Karpas-422 (cell line): Measurements from ENCODE around the gene TAS1R3. TPM values are rescaled to one million over a fixed set of nuclear protein-coding genes. Genes with fewer than 3 reads are reported as not detected.

Experiments
- DNase-seq: peaks from one replicate; pipeline ENCODE4 v3.0.0-alpha.2; 2015
- H2AFZ ChIP-seq: fragments of 200-600 bp; sonication (generic); 2 replicates; pipeline ENCODE4 v1.6.1; 2014; ENCODE audit warnings: antibody characterized with exemption, low read length, mixed read lengths
- H3K27ac ChIP-seq: fragments of 200-600 bp; sonication (generic); 2 replicates; pipeline ENCODE4 v1.5.1; 2014; ENCODE audit warnings: mild to moderate bottlenecking, low read length, moderate library complexity
- H3K27me3 ChIP-seq: fragments of 200-600 bp; sonication (generic); 2 replicates; pipeline ENCODE4 v1.6.1; 2014; ENCODE audit warnings: low read length, mixed read lengths
- H3K36me3 ChIP-seq: fragments of 200-600 bp; sonication (generic); 2 replicates; pipeline ENCODE4 v1.6.1; 2014; ENCODE audit warnings: low read length, mixed read lengths; ENCODE audit not compliant: insufficient read depth
- H3K4me1 ChIP-seq: fragments of 200-600 bp; sonication (generic); 2 replicates; pipeline ENCODE4 v1.6.1; 2014; ENCODE audit warnings: mild to moderate bottlenecking, low read length, mixed read lengths
- H3K4me2 ChIP-seq: fragments of 200-600 bp; sonication (generic); 2 replicates; pipeline ENCODE4 v1.6.1; 2014; ENCODE audit warnings: low read length, low read depth, mild to moderate bottlenecking; ENCODE audit not compliant: poor library complexity, severe bottlenecking
- H3K4me3 ChIP-seq: fragments of 200-600 bp; sonication (generic); 2 replicates; pipeline ENCODE4 v1.5.1; 2014; ENCODE audit warnings: mild to moderate bottlenecking, antibody characterized with exemption, low read length, mixed read lengths
- H3K79me2 ChIP-seq: fragments of 200-600 bp; sonication (generic); 2 replicates; pipeline ENCODE4 v1.6.1; 2014; ENCODE audit warnings: mild to moderate bottlenecking, low read length, mixed read lengths
- H3K9ac ChIP-seq: fragments of 200-600 bp; sonication (generic); 2 replicates; pipeline ENCODE4 v1.6.0; 2014; ENCODE audit warnings: low read length
- H3K9me2 ChIP-seq: fragments of 200-600 bp; sonication (generic), shearing (Covaris generic); replicated peaks from 2 replicates; pipeline ENCODE4 v1.6.0; 2014; ENCODE audit warnings: mild to moderate bottlenecking, low read length, moderate library complexity; ENCODE audit not compliant: insufficient read depth
- H3K9me3 ChIP-seq: fragments of 300-700, 200-600 bp; sonication (generic); 2 replicates; pipeline ENCODE4 v1.6.1; 2014; ENCODE audit warnings: low read length, mixed read lengths
- H4K20me1 ChIP-seq: fragments of 200-600 bp; sonication (generic); 2 replicates; pipeline ENCODE4 v1.6.1; 2014; ENCODE audit warnings: mild to moderate bottlenecking, antibody characterized with exemption, low read length, low read depth; ENCODE audit not compliant: insufficient read depth
- total RNA-seq: library from RNA; depleted of rRNA; stranded (reverse); fragments of >200 nt; shearing (Covaris generic); gene quantifications from 2 replicates; pipeline ENCODE4 v1.2.3, GENCODE V29; 2014; ENCODE audit warnings: low replicate concordance

The TAS1R3 gene
- total RNA-seq, 1 experiment from 2014 or later, result 49.2 TPM

DNA sequence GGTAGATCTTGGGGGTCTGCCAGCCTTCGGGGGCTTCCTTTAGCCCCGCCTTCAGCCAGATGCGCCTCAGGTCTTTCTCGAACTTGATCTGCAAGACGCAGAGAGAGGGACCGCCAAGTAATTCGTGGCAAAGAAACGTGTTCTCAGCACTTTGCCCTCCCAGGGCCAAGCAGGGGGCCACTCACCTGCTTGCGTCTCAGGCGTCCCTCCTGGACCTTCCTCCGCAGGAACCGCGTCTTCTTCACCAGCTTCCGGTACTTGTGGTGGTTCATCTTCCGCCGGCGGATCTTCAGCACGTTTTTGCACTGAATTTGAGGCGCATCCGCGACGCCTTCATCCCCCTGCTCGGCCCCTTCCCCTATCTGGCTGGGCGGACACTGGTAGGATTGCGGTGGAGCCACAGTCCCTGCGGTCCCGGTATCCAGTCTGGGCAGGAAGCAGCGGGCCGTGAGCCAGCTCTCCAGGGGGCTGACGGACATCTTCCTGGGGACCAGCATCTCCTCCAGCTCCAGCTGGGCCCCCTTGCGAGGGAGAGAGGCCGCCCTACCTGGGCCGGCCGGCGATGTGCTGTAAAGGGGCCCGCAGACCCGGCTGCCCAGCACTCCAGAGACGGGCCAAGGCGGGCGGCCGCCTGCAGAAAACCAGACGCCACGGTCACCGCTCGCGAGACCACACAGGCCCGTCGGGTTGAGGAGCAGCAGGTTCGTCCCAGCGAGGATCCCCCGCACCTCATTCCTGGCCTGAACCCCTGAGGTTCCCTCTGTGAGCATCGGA lies 42.9 kb downstream of the TAS1R3 start:
- Histone ChIP-seq H3K4me3 (peak overlapping the region; percentile 95), H3K36me3 (0 out of 2 replicates have a peak, but pooled peaks cover 6% of the 10 kb centered on the region), H3K79me2 (peaks cover 29% of the 10 kb centered on the region), H3K4me2 (peak overlapping the region; percentile 87), H3K9ac (peak overlapping the region; percentile 92), H3K27ac (no peak overlapping the region; the same call in 1 of the 2 replicates), H3K27me3 (no peaks in the 10 kb centered on the region), H3K4me1 (peaks cover 35% of the 10 kb centered on the region), H3K9me2 (no peaks in the 10 kb centered on the region), H3K9me3 (no peaks in the 10 kb centered on the region), H4K20me1 (0 out of 2 replicates have a peak, but pooled peaks cover 6% of the 10 kb centered on the region), H2AFZ (no peak overlapping the region)
- DNase-seq, result no peak

DNA sequence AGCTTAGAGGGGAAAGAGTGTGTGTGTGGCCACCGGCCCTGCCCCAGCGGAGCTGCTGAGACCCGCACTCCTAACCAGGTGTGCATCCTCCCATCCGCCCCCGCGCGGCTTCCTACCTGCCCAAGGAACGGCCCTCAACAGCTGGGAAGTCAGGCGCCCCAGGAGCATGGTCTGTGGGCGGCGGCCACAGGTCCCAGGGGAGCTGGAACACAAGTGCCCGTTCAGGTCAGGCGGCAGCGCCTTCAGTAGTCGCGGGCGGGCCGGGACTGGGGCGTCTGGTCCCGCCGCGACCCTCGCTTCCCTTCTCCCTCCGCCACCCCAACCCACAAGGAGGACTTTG lies 43.5 kb downstream of the TAS1R3 start:
- H3K9ac ChIP-seq, result peak overlapping the region; percentile 92
- peaks cover 35% of the 10 kb centered on the region for H3K4me1 ChIP-seq
- H3K9me2 ChIP-seq, result no peaks in the 10 kb centered on the region
- H3K27ac ChIP-seq, result peak overlapping the region; percentile 65
- H3K79me2 ChIP-seq, result peaks cover 29% of the 10 kb centered on the region
- H2AFZ ChIP-seq, result no peak overlapping the region
- no peak for DNase-seq
- H3K9me3 ChIP-seq, result no peaks in the 10 kb centered on the region
- 0 out of 2 replicates have a peak, but pooled peaks cover 6% of the 10 kb centered on the region for H4K20me1 ChIP-seq
- peak overlapping the region; percentile 95 for H3K4me3 ChIP-seq
- peak overlapping the region; percentile 87 for H3K4me2 ChIP-seq
- no peaks in the 10 kb centered on the region for H3K27me3 ChIP-seq
- 0 out of 2 replicates have a peak, but pooled peaks cover 6% of the 10 kb centered on the region for H3K36me3 ChIP-seq

DNA sequence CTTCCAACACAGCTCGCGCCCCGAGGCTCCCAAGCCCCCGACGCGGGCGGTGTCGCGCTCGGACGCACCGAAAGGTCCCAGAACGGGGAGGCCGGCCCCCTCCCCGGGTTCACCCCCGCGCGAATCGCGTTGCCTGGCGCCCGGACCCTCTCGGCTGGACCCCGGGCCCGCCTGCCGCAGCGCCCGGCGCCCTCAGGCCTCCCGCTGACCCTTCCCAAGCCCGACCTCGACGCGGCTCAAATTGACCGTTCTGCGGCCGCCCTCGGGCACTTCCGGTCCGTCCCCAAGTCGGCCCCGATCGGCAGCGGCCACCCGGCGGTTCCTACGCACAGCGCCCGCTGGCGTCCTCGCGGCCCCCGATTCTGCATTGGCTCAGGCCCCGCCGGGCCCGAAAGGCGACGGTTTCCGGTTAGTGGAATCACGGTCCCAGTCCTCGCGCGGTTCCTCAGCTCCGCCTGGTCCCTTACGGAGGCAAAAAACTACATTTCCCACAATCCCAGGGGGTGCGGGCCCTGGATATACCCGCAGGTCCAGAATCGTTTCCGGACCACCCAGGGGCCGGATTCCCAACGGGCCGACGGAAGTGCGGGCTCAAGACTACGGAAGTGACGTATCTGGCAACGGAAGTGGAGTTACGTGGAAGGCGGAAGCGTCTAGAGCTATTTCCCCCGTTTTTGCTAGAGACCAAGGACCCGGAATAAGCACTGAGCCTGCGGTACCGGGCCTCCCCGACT lies 44.0 kb downstream of the TAS1R3 start, which contains the start of gene AURKAIP1:
AURKAIP1 (minus strand) TSS at position 279 of the 734 bp plus-strand sequence. CDS start 451 bp downstream, outside the sequence.
- no peaks in the 10 kb centered on the region for H3K9me3 ChIP-seq
- 0 out of 2 replicates have a peak, but pooled peaks cover 6% of the 10 kb centered on the region for H4K20me1 ChIP-seq
- H3K79me2 ChIP-seq, result peaks cover 29% of the 10 kb centered on the region
- H3K4me3 ChIP-seq, result peak within 1 kb of the TSS; percentile 95
- H3K9me2 ChIP-seq, result no peaks in the 10 kb centered on the region
- DNase-seq, result peak; percentile 100
- no peaks in the 10 kb centered on the region for H3K27me3 ChIP-seq
- H3K4me1 ChIP-seq, result peaks cover 35% of the 10 kb centered on the region
- H3K36me3 ChIP-seq, result 0 out of 2 replicates have a peak, but pooled peaks cover 6% of the 10 kb centered on the region
- H3K4me2 ChIP-seq, result peak within 1 kb of the TSS; percentile 88
- peak within 1 kb of the TSS; percentile 92 for H3K9ac ChIP-seq
- H2AFZ ChIP-seq, result no peak within 1 kb of the TSS
- peak within 1 kb of the TSS; percentile 65 for H3K27ac ChIP-seq

DNA sequence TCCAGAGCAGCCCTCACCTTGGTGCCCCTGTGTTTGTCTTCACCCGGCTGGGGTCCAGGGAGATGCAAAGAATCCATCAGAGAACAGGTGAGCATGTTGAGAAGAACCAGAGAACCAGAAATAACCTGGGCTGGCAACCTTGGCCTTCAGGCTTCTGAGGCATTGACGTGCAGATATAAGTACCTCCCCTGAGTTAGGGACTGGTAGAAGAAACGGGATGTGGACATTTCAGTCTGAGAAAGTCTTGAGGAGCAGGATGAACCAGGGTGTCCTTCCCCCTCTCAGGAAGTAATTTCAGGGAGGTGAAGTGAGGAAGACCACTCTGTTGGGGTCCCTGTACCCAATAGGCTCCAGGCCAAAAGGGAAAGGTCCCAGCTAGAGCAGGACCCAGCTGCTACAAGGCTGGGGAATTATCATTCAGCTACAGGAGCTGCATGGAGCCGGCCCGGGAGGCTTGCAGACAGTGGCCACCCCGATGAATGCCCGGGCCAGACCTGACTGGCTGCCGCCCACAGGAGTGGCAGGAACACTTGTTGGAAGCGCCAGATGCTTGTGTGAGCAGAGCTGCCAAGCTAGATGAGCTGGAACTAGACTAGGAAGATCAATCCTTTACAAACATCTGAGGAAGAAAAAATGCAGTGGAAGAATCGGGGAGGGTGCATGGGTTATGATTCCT lies 45.6 kb downstream of the TAS1R3 start:
- H3K4me1 ChIP-seq, result peaks cover 33% of the 10 kb centered on the region
- no peak overlapping the region for H3K27ac ChIP-seq
- H4K20me1 ChIP-seq, result 0 out of 2 replicates have a peak, but pooled peaks cover 6% of the 10 kb centered on the region
- peaks cover 6% of the 10 kb centered on the region; the same call in 1 of the 2 replicates for H3K36me3 ChIP-seq
- peak overlapping the region; percentile 88 for H3K4me2 ChIP-seq
- H3K4me3 ChIP-seq, result peak overlapping the region; percentile 74; the same call in 1 of the 2 replicates
- peak overlapping the region; percentile 92; the same call in 1 of the 2 replicates for H3K9ac ChIP-seq
- H3K27me3 ChIP-seq, result no peaks in the 10 kb centered on the region
- no peaks in the 10 kb centered on the region for H3K9me2 ChIP-seq
- no peak for DNase-seq
- no peak overlapping the region for H2AFZ ChIP-seq
- no peaks in the 10 kb centered on the region for H3K9me3 ChIP-seq
- peaks cover 33% of the 10 kb centered on the region for H3K79me2 ChIP-seq

DNA sequence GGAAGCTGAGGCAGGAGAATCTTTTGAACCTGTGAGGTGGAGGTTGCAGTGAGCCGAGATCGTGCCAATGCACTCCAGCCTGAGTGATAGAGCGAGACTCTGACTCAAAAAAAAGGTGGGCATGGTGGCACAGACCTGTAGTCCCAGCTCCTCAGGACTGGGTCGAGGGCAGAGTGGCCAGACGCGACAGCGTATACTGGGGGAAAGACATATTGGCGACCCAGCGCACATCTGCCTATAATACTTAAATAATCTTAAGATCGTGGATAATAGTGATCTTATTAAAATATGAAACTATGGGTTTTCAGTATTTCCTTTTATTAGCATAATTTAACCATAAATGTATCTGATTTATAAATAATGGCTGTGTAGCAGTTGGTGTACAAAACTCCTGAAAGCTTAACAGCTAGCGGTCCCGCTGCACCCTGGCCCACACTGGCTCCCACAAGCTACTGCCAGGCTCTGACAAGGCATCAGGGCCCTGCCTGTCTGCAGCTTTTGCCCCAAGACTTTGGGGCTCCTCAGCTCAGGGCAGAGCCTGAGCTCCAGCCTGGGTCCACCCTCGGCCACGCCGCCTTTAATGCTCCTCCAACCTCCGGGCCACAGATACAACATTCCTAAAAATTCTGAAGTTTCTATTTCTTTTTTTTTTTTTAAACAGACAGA lies 46.6 kb downstream of the TAS1R3 start:
- Histone ChIP-seq H4K20me1 (0 out of 2 replicates have a peak, but pooled peaks cover 6% of the 10 kb centered on the region), H3K79me2 (peaks cover 42% of the 10 kb centered on the region), H3K4me2 (no peak overlapping the region), H3K4me3 (no peak overlapping the region), H3K9me2 (no peaks in the 10 kb centered on the region), H3K4me1 (peaks cover 24% of the 10 kb centered on the region), H2AFZ (no peak overlapping the region), H3K9ac (no peak overlapping the region), H3K27ac (no peak overlapping the region), H3K27me3 (no peaks in the 10 kb centered on the region), H3K9me3 (no peaks in the 10 kb centered on the region), H3K36me3 (peaks cover 6% of the 10 kb centered on the region; the same call in 1 of the 2 replicates)
- DNase-seq, result no peak

DNA sequence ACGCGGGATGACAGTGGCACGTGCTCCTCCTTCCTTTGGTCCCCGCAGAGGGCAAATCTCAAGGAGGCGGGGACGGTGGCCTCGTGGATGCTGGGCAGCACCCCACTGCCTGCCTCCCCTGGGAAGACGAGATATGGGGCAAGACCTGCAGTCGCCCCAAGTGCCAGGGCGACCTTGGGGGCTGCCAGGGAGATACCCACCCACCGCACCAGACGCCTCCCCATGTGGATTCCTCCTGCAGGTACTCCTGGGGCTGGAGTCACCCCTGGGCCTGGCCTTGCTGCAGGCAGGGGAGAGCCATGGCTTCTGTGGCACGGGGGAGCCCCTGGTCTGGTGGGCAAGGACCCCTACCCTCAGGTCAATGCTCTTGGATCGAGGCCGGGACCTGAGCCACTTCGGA lies 49.8 kb downstream of the TAS1R3 start:
- H3K27ac ChIP-seq, result no peak overlapping the region
- no peak overlapping the region for H3K9ac ChIP-seq
- peaks cover 7% of the 10 kb centered on the region for H3K4me1 ChIP-seq
- peaks cover 8% of the 10 kb centered on the region for H3K36me3 ChIP-seq
- H3K9me3 ChIP-seq, result no peaks in the 10 kb centered on the region
- DNase-seq, result no peak
- H3K79me2 ChIP-seq, result peaks cover 28% of the 10 kb centered on the region
- no peaks in the 10 kb centered on the region for H4K20me1 ChIP-seq
- H3K4me3 ChIP-seq, result no peak overlapping the region
- no peaks in the 10 kb centered on the region for H3K9me2 ChIP-seq
- no peak overlapping the region for H3K4me2 ChIP-seq
- H2AFZ ChIP-seq, result no peak overlapping the region
- no peaks in the 10 kb centered on the region for H3K27me3 ChIP-seq

DNA sequence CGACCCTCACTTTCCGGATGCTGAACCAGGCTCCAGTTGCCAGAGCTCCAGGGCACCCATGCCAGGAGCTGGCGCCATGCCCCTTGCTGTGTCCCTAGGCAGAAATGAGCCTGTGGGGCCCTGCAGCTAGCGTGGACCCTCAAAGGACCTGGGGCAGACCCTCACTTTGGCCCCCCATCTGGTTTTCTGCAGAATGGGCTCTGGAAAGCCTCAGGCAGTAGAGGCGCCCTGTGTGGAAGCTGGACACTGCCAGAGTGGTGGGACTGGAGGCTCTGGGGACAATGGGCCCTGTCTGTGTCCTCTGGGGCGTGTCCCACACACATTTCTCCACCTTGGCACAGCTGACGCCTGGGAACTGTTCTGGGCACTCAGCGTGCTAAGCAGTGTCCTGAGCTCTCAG lies 50.2 kb downstream of the TAS1R3 start:
- Histone ChIP-seq H3K4me2 (no peak overlapping the region), H3K36me3 (peaks cover 10% of the 10 kb centered on the region), H3K79me2 (peaks cover 28% of the 10 kb centered on the region), H3K4me1 (peaks cover 3% of the 10 kb centered on the region), H2AFZ (no peak overlapping the region), H3K9ac (no peak overlapping the region), H3K27me3 (no peaks in the 10 kb centered on the region), H3K27ac (no peak overlapping the region), H3K9me2 (no peaks in the 10 kb centered on the region), H4K20me1 (no peaks in the 10 kb centered on the region), H3K4me3 (no peak overlapping the region), H3K9me3 (no peaks in the 10 kb centered on the region)
- no peak for DNase-seq
